Measurements from ENCODE around the gene RFT1. TPM values are rescaled to one million over a fixed set of nuclear protein-coding genes. Genes with fewer than 3 reads are reported as not detected.

Gene RFT1
- total and polyA plus RNA-seq, 4 donors = 5.0 to 16.6 (median 8.8) TPM

DNA sequence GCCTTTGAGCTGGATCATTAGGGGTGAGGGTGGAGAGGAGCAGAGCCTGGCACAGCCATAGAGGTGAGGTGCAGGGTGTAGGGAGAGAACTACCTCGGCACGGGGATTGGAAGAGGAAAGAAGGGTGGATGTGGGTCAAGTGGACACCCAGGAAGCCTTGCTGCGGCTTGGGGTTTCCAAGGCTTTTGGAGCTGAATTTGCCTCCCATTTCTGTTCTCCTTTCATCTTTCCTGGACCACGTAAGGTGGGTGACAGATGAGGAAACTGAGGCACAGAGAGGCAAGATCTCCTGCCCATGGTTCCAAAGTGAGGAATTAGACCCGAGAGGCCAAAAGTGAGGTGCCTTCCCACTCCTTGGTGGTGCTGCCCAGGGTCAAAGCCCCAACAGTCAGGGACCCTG is 48.9 kb downstream of the RFT1 start:
- Histone ChIP-seq H3K9me3 (ENCODE audit: control insufficient read depth, low read length) (no peaks in the 10 kb centered on the region), H3K36me3 (ENCODE audit: control insufficient read depth in 1 of 2, insufficient read depth in 2 of 2, low read length in 1 of 2) (no peaks in the 10 kb centered on the region), H3K27ac (ENCODE audit: low read depth in 1 of 2, low read length in 2 of 2) (no peak overlapping the region), H3K27me3 (ENCODE audit: control insufficient read depth in 1 of 2, insufficient read depth in 2 of 2, low read length in 1 of 2) (no peaks in the 10 kb centered on the region), H3K4me3 (ENCODE audit: low read length in 2 of 2) (no peak overlapping the region), H3K4me1 (ENCODE audit: control insufficient read depth in 1 of 2, insufficient read depth in 2 of 2, low read length in 2 of 2) (peaks cover 0 to 1% of the 10 kb centered on the region in 2 donors)
- intact Hi-C loops (cut with DNase I) = no loop called here
- WGBS, 2 donors = 87 to 94% methylated on average over 5 of the region's 5 CpGs
- peak; percentile 13 to 54 for DNase-seq
- no peak for ATAC-seq (ENCODE audit: low FRiP score)

DNA sequence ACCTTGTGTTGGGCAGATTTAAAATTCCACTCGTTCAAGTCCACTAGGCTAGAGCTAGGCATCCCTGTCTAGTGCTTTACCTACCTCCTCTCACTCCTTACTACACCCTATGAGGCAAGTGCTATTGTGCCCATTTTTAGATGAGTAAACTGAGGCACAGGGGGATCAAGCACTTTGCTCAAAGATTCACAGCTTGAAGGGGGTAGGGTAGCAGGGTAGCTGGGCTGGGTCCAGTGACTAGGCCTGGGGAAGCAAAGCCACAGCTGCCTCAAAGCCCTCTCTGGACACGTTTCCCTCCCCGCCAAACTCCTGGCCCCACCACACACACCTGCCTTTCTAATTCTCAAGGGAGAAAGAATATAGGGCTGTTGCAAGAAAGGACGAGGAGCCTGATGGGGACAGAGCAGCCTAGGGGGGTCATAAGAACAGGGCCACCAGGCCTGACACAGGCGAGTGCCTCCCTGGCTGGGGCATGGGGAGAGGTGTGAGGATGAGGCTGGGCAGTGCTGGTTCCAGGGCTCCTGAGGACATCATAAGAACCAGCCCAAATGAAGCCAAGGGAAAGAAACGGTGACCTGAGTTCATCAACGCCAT is 49.5 kb downstream of the RFT1 start:
- ATAC-seq (ENCODE audit: low FRiP score) = no peak
- Histone ChIP-seq H3K4me1 (ENCODE audit: control insufficient read depth in 1 of 2, insufficient read depth in 2 of 2, low read length in 2 of 2) (peaks cover 0 to 1% of the 10 kb centered on the region in 2 donors), H3K27ac (ENCODE audit: low read depth in 1 of 2, low read length in 2 of 2) (no peak overlapping the region), H3K4me3 (ENCODE audit: low read length in 2 of 2) (no peak overlapping the region), H3K27me3 (ENCODE audit: control insufficient read depth in 1 of 2, insufficient read depth in 2 of 2, low read length in 1 of 2) (no peaks in the 10 kb centered on the region), H3K36me3 (ENCODE audit: control insufficient read depth in 1 of 2, insufficient read depth in 2 of 2, low read length in 1 of 2) (no peaks in the 10 kb centered on the region), H3K9me3 (ENCODE audit: control insufficient read depth, low read length) (no peaks in the 10 kb centered on the region)
- 80 to 84% methylated on average over 7 of the region's 7 CpGs for WGBS, 2 donors
- intact Hi-C loops (cut with DNase I) = no loop called here
- peak; percentile 30 to 31 for DNase-seq

DNA sequence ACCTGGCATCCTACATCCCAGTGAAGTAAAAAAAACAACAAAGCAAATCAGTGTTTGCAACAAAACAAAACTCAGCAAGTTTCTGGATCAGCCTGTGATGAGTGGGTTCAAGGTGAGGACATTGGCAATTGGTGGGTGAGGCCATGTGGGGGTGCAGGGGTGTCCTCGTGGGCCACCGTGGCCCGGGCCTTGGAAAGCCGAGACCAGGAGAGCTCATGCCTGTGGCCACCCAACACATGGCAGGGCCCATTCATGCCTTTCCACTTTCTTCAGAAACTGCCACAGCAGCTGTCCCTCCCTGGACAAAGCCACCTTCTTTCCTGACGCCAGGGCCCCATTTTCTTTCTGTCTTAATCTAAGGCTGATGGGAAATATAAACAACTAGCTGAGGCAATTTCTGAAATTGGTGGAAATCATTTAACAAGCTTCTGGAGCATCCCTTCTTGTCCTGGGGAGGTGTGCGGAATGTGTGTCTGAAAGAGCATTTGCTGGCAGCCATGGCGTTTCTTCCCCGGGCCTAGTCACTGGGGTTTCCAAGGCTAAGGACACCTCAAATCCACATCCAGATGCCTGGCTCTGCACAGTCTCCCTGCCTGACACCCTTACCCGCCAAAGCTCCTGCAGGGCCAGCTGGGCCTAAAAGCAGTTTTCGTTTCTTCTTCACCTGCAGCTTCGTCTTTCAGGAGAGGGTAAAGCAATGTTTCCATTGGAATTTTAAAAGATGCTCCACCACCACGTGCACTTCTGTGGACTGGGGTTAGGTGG is 50.3 kb downstream of the RFT1 start:
- intact Hi-C loops (cut with DNase I) = loop anchor here in 1 of 2 donors (10.0 kb wide), 1 partner anchor 145 kb away; no protein-coding TSS in a partner anchor
- no peak overlapping the region for H3K4me3 ChIP-seq (ENCODE audit: low read length in 2 of 2)
- H3K27ac ChIP-seq (ENCODE audit: low read depth in 1 of 2, low read length in 2 of 2) = no peak overlapping the region
- H3K9me3 ChIP-seq (ENCODE audit: control insufficient read depth, low read length) = no peaks in the 10 kb centered on the region
- H3K36me3 ChIP-seq (ENCODE audit: control insufficient read depth in 1 of 2, insufficient read depth in 2 of 2, low read length in 1 of 2) = no peaks in the 10 kb centered on the region
- ATAC-seq (ENCODE audit: low FRiP score) (no peak), DNase-seq (peak; percentile 20 to 58)
- H3K4me1 ChIP-seq (ENCODE audit: control insufficient read depth in 1 of 2, insufficient read depth in 2 of 2, low read length in 2 of 2) = peaks cover 0 to 1% of the 10 kb centered on the region in 2 donors
- no peaks in the 10 kb centered on the region for H3K27me3 ChIP-seq (ENCODE audit: control insufficient read depth in 1 of 2, insufficient read depth in 2 of 2, low read length in 1 of 2)
- 87 to 89% methylated on average over 12 of the region's 12 CpGs for WGBS, 2 donors

DNA sequence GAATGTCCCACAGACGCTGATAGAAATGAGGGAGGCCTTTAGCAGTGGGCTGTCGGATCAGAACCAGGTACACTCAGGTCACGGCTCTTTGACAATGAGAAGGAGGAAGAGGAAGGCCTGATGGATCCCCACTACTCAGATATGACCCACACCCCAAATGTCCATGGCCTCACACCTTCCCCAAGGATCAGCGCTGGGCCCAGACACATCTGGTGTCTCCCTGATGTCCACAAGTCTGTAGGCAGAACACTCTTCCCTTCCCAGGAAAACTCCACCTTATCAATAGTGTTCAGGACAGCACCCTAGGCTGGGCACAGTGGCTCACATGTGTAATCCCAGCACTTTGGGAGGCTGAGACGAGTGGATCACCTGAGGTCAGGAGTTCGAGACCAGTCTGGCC is 51.1 kb downstream of the RFT1 start:
- peaks cover 0 to 1% of the 10 kb centered on the region in 2 donors for H3K4me1 ChIP-seq (ENCODE audit: control insufficient read depth in 1 of 2, insufficient read depth in 2 of 2, low read length in 2 of 2)
- H3K27me3 ChIP-seq (ENCODE audit: control insufficient read depth in 1 of 2, insufficient read depth in 2 of 2, low read length in 1 of 2) = no peaks in the 10 kb centered on the region
- no peak for ATAC-seq (ENCODE audit: low FRiP score)
- intact Hi-C loops (cut with DNase I) = loop anchor here in 1 of 2 donors (10.0 kb wide), 1 partner anchor 144 kb away; no protein-coding TSS in a partner anchor
- no peaks in the 10 kb centered on the region for H3K36me3 ChIP-seq (ENCODE audit: control insufficient read depth in 1 of 2, insufficient read depth in 2 of 2, low read length in 1 of 2)
- 95 to 96% methylated on average over 6 of the region's 6 CpGs for WGBS, 2 donors
- H3K4me3 ChIP-seq (ENCODE audit: low read length in 2 of 2) = no peak overlapping the region
- no peak overlapping the region for H3K27ac ChIP-seq (ENCODE audit: low read depth in 1 of 2, low read length in 2 of 2)
- peak; percentile 9 to 20 for DNase-seq
- no peaks in the 10 kb centered on the region for H3K9me3 ChIP-seq (ENCODE audit: control insufficient read depth, low read length)

DNA sequence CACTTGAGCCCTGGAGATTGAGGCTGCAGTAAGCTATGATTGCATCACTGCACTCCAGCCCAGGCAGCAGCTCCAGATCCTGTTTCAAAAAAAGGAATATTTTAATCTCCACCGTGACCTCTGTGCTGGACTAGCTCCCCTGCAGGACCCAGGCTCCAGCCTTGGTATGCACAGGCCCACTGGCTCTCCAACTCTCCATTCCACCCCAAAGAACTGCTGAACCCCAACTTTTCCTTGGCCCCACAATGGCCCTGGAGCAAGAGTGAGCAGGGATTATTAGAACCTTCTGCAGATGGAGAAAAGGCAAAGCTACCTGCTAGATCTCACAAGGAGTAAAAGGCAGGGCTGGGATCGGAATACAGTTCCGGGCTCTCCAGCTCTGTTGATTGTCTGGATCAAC is 51.6 kb downstream of the RFT1 start:
- intact Hi-C loops (cut with DNase I) = loop anchor here in 1 of 2 donors (10.0 kb wide), 1 partner anchor 144 kb away; no protein-coding TSS in a partner anchor
- Histone ChIP-seq H3K27ac (ENCODE audit: low read depth in 1 of 2, low read length in 2 of 2) (no peak overlapping the region), H3K4me3 (ENCODE audit: low read length in 2 of 2) (no peak overlapping the region), H3K4me1 (ENCODE audit: control insufficient read depth in 1 of 2, insufficient read depth in 2 of 2, low read length in 2 of 2) (peaks cover 0 to 1% of the 10 kb centered on the region in 2 donors), H3K27me3 (ENCODE audit: control insufficient read depth in 1 of 2, insufficient read depth in 2 of 2, low read length in 1 of 2) (no peaks in the 10 kb centered on the region), H3K9me3 (ENCODE audit: control insufficient read depth, low read length) (no peaks in the 10 kb centered on the region), H3K36me3 (ENCODE audit: control insufficient read depth in 1 of 2, insufficient read depth in 2 of 2, low read length in 1 of 2) (no peaks in the 10 kb centered on the region)
- ATAC-seq (ENCODE audit: low FRiP score) = no peak
- WGBS, 2 donors = 84 to 85% methylated on average over 3 of the region's 3 CpGs
- peak in 1 of 2 donors; percentile 7 for DNase-seq

DNA sequence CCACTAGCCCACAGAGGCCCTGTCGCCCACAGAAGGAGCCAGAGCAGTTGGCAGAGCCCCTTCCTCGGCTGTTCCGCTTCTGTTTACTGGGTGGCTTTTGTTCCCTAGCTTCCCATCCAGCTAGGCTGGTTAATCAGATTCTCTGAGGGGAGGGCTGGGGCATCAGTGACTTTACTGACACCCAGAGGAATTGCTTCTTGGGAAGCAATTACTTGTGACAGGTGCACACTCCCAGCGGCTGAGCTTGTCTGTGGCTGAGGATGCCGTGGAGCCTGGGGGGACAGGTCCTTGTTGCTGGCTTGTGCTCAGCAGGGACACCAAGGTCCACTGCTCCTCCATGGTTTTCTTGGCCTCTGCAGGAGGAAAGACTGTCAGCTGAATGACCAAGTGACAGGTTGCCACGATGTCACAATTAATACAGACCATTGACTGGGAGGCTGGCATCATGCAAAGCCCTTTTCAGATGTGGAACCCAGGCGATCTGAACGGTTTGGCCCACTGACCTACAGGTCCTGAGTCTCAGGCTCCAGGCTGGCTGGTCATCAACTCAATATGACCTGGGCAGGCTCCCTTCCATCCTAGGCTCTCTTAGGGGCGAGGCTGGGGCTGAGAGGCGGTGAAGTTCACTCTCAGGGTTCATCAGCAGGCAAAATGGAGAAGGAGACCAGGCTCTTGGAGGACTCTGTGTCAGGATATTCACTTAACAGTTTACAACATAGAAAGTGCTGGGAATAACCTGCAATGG is 52.6 kb downstream of the RFT1 start:
- WGBS, 2 donors = 89 to 90% methylated on average over 10 of the region's 10 CpGs
- DNase-seq = peak; percentile 33 to 37
- no peak for ATAC-seq (ENCODE audit: low FRiP score)
- intact Hi-C loops (cut with DNase I) = loop anchor here in 1 of 2 donors (10.0 kb wide), 1 partner anchor 143 kb away; no protein-coding TSS in a partner anchor
- no peak overlapping the region for H3K27ac ChIP-seq (ENCODE audit: low read depth in 1 of 2, low read length in 2 of 2)
- H3K9me3 ChIP-seq (ENCODE audit: control insufficient read depth, low read length) = no peaks in the 10 kb centered on the region
- no peak overlapping the region for H3K4me3 ChIP-seq (ENCODE audit: low read length in 2 of 2)
- H3K36me3 ChIP-seq (ENCODE audit: control insufficient read depth in 1 of 2, insufficient read depth in 2 of 2, low read length in 1 of 2) = no peaks in the 10 kb centered on the region
- H3K27me3 ChIP-seq (ENCODE audit: control insufficient read depth in 1 of 2, insufficient read depth in 2 of 2, low read length in 1 of 2) = no peaks in the 10 kb centered on the region
- H3K4me1 ChIP-seq (ENCODE audit: control insufficient read depth in 1 of 2, insufficient read depth in 2 of 2, low read length in 2 of 2) = no peaks in the 10 kb centered on the region

DNA sequence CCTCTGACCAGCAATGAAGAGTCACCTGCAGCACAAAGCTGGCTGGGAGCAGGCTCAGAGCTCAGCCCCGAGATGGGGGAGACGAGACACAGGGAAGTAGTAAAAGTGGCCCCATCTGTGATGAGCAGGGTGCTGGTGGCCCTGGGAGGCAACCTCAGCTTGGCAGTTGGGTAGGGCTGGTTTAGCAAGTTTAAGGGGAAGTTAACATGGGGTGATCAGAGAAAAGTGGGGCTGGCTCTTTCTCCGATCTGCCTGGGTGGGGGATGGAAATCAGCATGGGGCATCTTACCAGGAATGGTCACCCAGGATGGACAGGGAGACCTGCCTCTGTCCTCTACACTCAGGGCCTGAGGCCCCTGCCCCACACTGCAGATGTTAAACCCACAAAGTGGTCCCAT is 54.5 kb downstream of the RFT1 start:
- Histone ChIP-seq H3K36me3 (ENCODE audit: control insufficient read depth in 1 of 2, insufficient read depth in 2 of 2, low read length in 1 of 2) (no peaks in the 10 kb centered on the region), H3K27me3 (ENCODE audit: control insufficient read depth in 1 of 2, insufficient read depth in 2 of 2, low read length in 1 of 2) (no peaks in the 10 kb centered on the region), H3K4me3 (ENCODE audit: low read length in 2 of 2) (no peak overlapping the region), H3K4me1 (ENCODE audit: control insufficient read depth in 1 of 2, insufficient read depth in 2 of 2, low read length in 2 of 2) (no peaks in the 10 kb centered on the region), H3K9me3 (ENCODE audit: control insufficient read depth, low read length) (no peaks in the 10 kb centered on the region), H3K27ac (ENCODE audit: low read depth in 1 of 2, low read length in 2 of 2) (no peak overlapping the region)
- 83% methylated on average over 3 of the region's 3 CpGs for WGBS, 2 donors
- intact Hi-C loops (cut with DNase I) = loop anchor here in 1 of 2 donors (10.0 kb wide), 1 partner anchor 141 kb away; no protein-coding TSS in a partner anchor
- ATAC-seq (ENCODE audit: low FRiP score) (no peak), DNase-seq (peak; percentile 29 to 57)
